ENCODE data around the gene PSMB3. TPM values are rescaled to one million over a fixed set of nuclear protein-coding genes. Genes with fewer than 3 reads are reported as not detected.

PSMB3 gene
- polyA plus RNA-seq, 1 of the 3 experiments (the other 2 are of a cell fraction): 533 TPM

GRCh38 chr17:38729886-38730525, 22.5 kb upstream of the PSMB3 start, which contains the start of gene CISD3:
CISD3 (plus strand) TSS chr17:38730341; CDS start chr17:38730359, 18 bp downstream.
- Histone ChIP-seq H3K4me2 (peak within 1 kb of the TSS; percentile 90), H3K9ac (peak within 1 kb of the TSS; percentile 89), H3K79me2 (ENCODE audit: insufficient read depth) (peaks cover 28% of the 10 kb centered on the region; the same call in 1 of the 2 replicates), H3K36me3 (replicated peaks in 1 of 2; ENCODE audit: control insufficient read depth in 1 of 2, insufficient read depth in 2 of 2, low read length in 1 of 2) (peaks cover 11 to 24% of the 10 kb centered on the region in 2 experiments), H3K9me3 (no peaks in the 10 kb centered on the region), H3K9me2 (no peaks in the 10 kb centered on the region), H3K4me1 (ENCODE audit: control insufficient read depth in 1 of 2, insufficient read depth in 2 of 2, low read depth in 1 of 2, low read length in 1 of 2) (peaks cover 6 to 68% of the 10 kb centered on the region in 2 experiments; a peak in 1 of 4 replicates), H3K27me3 (ENCODE audit: insufficient read depth) (no peaks in the 10 kb centered on the region), H2AFZ (ENCODE audit: low read depth) (peak within 1 kb of the TSS; percentile 88; the same call in 1 of the 2 replicates), H3K4me3 (ENCODE audit: low read depth in 2 of 2, low read length in 1 of 2) (peak within 1 kb of the TSS; percentile 78 to 79), H4K20me1 (ENCODE audit: insufficient read depth) (peaks cover 14% of the 10 kb centered on the region; the same call in 1 of the 2 replicates), H3F3A (replicated peaks; ENCODE audit: insufficient read depth) (peaks cover 27% of the 10 kb centered on the region), H3K27ac (ENCODE audit: low read depth in 2 of 2, low read length in 1 of 2) (peak within 1 kb of the TSS; percentile 73 to 98)
- CTCF ChIA-PET: interaction anchor here (0.9 to 7.4 kb wide), 10 partner anchors 8 to 424 kb away, joined by 3 to 88 read pairs (median 6); partner anchors contain the start of genes EPOP, MLLT6 and PCGF2
- DNase-seq: peak; percentile 95
- POLR2A ChIA-PET: interaction anchor here (1.2 to 2.2 kb wide), 4 partner anchors 16 to 53 kb away, joined by 4 to 9 read pairs (median 6); partner anchors contain the start of gene MLLT6
- WGBS (ENCODE audit: low lambda C conversion rate): 7% methylated on average over 27 of the region's 92 CpGs
- TF ChIP-seq EP300 (IDR thresholded peaks at IDR 0.05; ENCODE audit: borderline replicate concordance in 1 of 2, low read depth in 1 of 2, low read length in 1 of 2) (no peak; a peak in 1 of 4 replicates), RAD21 (IDR thresholded peaks at IDR 0.05; ENCODE audit: low read length) (peak; percentile 40; the same call in 1 of the 2 replicates), REST (IDR thresholded peaks at IDR 0.05; ENCODE audit: low read depth, low read length) (no peak), MEF2A (IDR thresholded peaks at IDR 0.05; ENCODE audit: borderline replicate concordance, low read depth) (no peak), NRF1 (IDR thresholded peaks at IDR 0.05; ENCODE audit: low read depth, low read length) (no peak; the same call in 1 of the 2 replicates), EZH2phosphoT487 (IDR thresholded peaks at IDR 0.05; ENCODE audit: borderline replicate concordance, low read depth) (no peak), SIN3A (IDR thresholded peaks at IDR 0.05; ENCODE audit: borderline replicate concordance, low read depth, low read length) (0 out of 2 replicates have a peak, but pooled peaks have one; percentile 29), ZBTB33 (IDR thresholded peaks at IDR 0.05; ENCODE audit: borderline replicate concordance, low read depth) (no peak), IRF3 (IDR thresholded peaks at IDR 0.05; ENCODE audit: low read depth, low read length) (no peak), ELF1 (IDR thresholded peaks at IDR 0.05) (no peak), RCOR1 (IDR thresholded peaks at IDR 0.05; ENCODE audit: low read length) (no peak), TAF1 (IDR thresholded peaks at IDR 0.05; ENCODE audit: borderline replicate concordance, low read depth, low read length) (no peak), TEAD4 (IDR thresholded peaks at IDR 0.05; ENCODE audit: borderline replicate concordance, insufficient read depth) (no peak), RFX5 (IDR thresholded peaks at IDR 0.05; ENCODE audit: low read length) (no peak), MAX (IDR thresholded peaks at IDR 0.05; ENCODE audit: low read depth) (peak; percentile 37; the same call in 1 of the 2 replicates), CTCF (IDR thresholded peaks at IDR 0.05) (peak; percentile 54), GABPA (IDR thresholded peaks at IDR 0.05; ENCODE audit: low read depth) (peak; percentile 28; the same call in 1 of the 2 replicates), TCF12 (IDR thresholded peaks at IDR 0.05) (no peak), CHD2 (IDR thresholded peaks at IDR 0.05; ENCODE audit: low read length, partially characterized antibody) (peak; percentile 25), USF2 (IDR thresholded peaks at IDR 0.05; ENCODE audit: borderline replicate concordance, low read depth, low read length) (no peak)

Data from SK-N-SH (cell line).